ENCODE data around the gene MYCL.
"Not testable (repeated sequence)": the region's sequence is repeated elsewhere in the genome, so short reads cannot be mapped to it uniquely, and the experiment has no call there.

Gene MYCL

DNA sequence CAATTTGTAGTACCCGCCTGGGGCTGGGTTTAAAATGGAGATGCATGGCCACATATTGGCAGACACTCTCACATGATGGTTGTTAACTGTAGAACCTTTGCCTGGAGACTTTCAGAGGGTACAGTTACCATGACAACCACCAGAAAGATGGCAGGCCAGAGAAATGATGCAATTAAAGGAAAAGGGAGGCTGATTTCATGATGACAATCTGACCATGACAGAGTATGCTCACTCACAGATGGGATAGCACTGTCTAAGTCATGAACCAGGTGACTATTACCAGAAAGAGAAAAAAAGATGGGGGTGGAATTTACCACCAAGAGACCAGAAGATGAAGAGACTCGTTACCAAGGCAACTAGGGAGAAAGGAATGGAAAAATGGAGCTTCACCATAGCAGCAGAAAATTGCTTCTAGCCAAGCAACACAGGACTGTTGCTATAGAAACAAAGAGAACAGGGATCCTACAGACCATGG is 14.9 kb downstream of the MYCL start:
- no peak for FAIRE-seq

DNA sequence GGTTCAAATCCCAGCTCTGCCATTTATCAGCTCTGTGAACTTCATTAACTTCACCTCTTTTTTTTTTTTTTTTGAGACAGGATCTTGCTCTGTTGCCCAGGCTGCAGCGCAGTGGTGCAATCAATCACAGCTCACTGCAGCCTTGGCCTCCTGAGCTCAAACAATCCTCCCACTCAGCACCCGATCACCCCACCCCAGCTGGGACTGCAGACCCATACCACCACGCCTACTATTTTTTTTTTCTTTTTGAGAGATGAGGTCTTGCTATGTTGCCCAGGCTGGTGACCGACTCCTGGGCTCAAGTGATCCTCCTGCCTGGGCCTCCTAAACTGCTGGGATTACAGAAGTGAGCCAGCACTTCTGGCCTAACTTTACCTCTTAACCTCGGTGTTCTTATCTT is 16.2 kb downstream of the MYCL start:
- no peak for FAIRE-seq

DNA sequence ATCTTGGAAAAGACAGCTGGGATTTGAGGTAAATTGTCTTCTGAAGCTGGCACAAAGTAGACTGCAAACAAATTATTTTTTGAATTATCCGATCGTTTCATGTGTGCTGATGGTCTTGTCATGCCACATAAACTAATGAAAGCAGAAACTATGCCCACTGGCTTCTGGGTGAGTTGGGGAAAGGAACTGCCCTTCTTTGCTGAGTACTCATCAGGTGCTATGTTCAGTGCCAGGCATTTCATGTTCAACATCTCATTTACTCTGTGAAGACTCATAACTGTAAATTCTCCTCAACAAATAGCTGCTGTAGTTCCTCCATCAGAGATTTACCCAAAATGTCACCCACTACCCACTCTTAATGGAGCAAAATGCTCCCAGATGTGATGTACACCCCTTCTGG is 19.6 kb downstream of the MYCL start:
- no peak for FAIRE-seq

DNA sequence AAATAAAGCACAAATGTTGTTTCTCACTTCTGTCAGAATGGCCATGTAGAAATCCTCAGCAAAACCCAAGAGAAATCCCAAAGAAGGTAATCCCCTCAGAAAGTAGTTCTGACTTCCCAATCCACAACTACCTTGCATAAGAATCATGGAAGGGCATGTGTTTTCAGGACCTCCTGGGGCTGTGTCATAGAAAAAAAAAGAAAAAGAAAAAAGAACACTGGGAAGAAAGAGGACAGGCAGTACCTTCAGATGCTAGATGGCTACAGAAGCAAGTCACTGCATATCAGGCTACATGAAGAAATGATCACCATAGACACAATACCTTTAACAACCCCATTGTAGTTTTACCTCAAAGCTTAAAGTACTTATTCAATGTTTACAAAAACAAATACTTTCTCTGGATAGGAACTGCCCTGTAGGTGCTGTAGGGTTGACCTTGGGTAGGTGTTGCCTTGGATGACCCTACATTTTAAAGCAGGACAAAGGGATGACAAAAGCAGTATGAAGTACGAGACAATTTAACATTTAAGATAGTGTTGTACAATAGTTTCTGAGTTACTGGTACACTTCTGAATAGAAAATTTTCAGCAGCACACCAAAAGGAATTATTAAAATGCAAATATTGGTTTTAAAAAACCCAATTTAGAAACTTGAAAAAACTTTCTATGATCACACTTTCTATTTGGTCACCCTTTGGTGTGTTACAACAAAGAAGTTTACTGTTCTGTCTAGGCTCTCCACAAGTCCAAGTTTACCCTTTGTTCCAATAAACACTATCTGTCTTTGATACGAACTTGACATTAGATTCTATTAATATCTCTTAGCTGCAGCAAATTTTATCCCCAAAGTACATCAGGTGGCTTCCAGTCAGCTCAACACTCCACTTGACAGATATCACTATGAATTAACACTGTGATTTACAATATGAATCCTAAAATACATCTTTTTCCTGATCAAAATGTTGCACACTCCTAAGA is 23.4 kb downstream of the MYCL start:
- FAIRE-seq: no peak

DNA sequence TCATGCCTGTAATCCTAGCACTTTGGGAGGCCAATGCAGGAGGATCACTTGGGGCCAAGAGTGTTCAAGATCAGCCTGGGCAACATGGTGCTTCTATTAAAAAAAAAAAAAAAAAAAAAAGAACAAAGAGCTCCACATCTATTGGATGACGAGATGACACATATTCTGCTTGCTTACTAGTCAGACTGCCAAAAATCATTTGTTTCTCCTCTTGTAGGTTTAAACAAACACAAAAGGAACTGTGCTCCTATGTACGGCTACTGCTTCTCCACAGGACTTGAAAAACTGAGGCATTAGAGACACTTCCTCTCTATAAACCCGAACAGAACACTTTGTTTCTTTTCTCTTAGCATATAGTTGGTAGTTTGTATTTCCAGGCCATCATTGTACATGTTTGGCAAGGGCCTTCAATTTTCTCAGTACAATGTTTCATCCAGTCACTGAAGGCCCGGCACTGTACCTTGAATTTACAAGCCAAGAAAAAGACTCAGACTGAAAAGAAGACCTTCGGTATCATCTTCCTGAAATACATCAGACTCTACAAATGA is 24.4 kb downstream of the MYCL start:
- no peak for FAIRE-seq

DNA sequence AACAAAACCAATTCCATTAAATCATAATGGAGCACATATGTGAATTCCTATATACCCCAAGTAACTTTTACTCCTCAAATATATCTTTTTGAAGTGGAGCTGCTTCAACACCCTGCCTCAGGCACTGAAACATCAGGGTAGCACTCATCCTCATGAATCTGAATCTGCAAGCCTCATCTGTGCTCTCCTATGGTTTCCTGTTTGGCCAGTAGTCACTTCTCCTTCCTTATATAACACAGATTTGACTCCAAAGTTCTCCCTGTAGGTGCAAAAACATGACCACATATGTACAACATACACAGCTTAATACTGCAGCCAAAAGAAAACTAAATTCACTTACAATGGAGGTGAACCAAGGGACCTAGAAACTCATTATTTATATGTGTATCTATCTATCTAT is 25.6 kb downstream of the MYCL start:
- FAIRE-seq: no peak

DNA sequence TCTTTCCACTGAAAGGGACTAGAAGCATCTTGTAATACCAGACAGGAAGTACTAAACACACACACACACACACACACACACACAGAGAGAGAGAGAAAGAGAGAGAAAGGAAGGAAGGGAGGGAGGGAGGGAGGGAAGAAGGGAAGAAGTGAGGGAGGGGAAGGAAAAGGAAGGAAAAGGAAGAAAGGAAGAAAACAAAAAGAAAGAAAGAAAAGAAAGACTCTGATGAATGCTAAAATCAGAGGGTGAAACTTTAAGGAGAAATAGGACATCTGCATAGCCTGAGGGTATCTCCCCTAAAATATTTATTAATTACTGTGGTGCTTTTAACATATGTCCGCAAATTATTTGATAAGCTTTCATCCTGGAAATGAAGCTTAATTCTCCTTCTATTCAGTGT is 29.0 kb downstream of the MYCL start:
- FAIRE-seq: no peak

DNA sequence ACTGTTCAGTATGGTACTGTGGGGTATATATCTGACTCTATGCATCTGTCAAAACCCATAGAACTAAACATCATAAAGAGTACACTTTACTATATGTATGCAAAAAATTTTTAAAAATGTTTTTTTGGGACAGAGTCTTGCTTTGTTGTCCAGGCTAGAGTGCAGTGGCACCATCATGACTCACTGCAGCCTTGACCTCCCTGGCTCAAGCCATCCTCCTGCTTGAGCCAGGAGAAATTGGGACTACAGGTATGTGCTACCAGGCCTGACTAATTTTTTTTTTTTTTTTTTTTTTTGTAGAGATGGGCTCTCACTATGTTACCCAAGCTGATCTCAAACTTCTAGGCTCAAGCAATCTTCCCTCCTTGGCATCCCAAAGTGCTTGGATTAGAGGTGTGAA is 29.9 kb downstream of the MYCL start:
- FAIRE-seq: no peak

DNA sequence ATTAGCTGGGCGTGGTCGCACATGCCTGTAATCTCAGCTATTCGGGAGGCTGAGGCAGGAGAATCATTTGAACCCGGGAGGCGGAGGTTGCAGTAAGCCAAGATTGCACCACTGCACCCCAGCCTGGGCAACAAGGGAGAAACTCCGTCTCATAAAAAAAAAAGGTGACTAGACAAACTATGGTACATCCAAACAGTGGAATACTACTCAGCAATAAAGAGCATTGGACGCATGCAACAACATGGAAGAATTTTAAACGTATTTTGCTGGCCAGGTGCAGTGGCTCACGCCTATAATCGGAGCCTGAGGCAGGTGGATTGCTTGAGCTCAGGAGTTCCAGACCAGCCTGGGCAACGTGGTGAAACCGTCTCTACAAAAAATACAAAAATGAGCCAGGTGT is 30.7 kb downstream of the MYCL start:
- FAIRE-seq: not testable (repeated sequence)

DNA sequence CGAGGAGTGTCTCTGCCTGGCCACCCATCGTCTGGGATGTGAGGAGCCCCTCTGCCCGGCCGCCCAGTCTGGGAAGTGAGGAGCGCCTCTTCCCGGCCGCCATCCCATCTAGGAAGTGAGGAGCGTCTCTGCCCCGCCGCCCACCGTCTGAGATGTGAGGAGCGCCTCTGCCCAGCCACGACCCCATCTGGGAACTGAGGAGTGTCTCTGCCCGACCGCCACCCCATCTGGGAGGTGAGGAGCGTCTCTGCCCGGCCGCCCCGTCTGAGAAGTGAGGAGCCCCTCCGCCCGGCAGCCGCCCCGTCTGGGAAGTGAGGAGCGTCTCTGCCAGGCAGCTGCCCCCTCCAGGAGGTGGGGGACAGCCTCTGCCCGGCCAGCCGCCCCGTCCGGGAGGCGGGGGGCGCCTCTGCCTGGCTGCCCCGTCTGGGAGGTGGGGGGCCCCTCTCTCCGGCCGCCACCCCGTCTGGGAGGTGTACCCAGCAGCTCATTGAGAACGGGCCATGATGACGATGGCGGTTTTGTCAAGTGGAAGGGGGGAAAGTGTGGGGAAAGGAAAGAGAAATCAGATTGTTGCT is 32.1 kb downstream of the MYCL start:
- not testable (repeated sequence) for FAIRE-seq

DNA sequence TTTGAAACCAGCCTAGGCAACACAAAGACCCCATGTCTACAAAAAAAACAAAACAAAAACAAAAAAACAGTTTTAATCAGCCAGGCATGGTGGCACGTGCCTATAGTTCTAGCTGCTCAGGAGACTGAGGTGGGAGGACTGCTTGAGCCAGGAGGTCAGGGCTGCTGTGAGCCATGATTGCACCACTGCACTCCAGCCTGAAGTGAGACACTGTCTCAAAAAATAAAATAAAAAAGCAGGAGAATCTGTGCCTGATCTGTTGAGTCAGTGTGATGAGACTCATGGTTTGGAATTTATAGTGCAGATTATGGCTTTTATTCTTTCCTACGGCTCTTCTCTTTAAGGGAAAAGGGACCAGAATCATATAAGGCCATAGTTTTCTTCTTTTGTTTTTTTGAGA is 35.0 kb downstream of the MYCL start:
- no peak for FAIRE-seq

DNA sequence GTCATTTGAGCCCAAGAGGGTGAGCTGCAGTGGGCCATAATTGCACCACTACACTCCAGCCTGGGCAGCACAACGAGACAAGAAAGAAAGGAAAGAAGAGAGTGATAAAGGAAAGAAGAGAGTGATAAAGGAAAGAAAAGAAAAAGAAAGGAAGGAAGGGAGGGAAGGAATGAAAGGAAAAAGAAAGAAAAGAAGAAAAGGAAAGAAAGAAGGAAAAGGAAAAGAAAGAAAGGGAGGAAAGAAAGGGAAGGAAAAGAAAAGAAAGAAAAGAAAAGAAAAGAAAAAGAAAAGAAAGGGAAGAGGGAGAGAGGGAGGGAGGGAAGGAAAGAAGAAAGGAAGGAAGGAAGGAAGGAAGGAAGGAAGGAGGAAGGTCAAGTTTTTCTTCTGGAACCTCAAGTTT is 36.0 kb downstream of the MYCL start:
- FAIRE-seq: no peak

DNA sequence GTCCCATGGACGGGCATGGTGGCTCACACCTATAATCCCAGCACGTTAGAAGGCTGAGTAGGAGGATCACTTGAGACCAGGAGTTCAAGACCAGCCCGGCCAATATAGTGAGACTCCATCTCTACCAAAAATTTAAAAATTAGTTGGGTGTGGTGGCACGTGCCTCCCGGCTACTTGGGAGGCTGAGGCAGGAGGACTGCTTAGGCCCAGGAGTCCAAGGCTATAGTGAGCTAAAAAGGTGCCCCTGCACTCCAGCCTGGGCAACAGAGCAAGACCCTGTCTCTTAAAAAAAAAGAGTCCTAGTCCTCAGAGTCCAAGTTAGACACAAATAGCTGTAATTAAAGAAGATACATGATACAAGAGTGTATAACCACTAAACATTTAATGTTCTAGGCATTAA is 38.5 kb downstream of the MYCL start:
- no peak for FAIRE-seq

DNA sequence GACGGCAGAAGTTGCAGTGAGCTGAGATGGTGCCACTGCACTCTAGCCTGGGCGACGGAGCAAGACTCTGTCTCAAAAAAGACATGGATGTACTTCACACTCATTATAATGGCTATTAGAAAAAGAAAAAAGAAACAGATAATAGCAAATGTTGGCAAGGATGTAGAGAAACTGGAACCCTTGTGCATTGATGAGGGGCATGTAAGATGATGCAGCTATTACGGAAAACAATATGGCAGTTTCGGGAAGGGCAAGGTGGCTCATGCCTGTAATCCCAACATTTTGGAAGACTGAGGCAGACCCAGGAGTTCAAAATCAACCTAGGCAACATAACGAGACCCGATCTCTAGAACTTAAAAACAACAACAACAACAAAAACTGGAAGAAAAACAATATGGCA is 40.7 kb downstream of the MYCL start:
- no peak for FAIRE-seq

DNA sequence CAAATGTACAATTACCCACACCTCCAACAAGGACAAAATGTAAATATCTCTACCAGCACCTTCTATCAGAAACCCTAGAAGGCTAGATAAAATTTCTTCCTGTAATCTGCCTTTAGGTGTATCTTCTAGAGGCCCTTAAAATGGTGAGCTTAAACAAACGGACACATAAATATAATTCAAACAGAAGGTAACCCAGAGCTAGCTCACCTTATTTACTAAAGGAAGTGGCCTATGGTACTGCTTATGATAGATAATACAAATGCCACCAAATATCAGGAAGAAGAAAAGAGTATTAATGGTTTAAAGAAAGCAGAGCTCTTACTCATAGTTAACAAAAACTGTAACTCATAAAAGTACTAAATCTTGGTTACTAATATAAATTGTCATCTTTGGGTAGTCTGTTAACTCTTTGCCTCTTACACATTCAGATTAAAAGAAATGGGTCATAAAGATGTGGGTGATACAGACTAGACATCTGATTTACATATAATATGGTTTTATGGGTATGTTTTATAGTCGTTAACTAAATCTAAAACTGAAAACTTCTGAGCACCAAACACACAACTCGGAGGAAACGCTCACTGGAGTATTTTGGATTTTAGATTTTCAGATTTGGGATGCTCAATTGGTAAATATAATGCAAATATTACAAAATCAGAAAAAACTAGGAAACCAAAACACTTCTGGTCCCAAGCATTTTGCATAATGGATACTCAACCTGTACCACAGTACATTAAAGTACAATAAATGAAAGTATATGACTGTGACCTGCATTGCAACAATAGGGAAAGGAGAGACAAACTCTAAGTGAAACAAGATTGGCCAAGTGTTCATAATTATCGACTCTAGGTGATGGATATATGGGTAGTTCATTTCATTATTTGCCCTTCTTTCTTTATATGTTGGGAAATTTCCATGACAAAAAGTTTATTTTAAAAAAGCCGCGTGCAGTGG is 41.6 kb downstream of the MYCL start:
- FAIRE-seq: no peak

DNA sequence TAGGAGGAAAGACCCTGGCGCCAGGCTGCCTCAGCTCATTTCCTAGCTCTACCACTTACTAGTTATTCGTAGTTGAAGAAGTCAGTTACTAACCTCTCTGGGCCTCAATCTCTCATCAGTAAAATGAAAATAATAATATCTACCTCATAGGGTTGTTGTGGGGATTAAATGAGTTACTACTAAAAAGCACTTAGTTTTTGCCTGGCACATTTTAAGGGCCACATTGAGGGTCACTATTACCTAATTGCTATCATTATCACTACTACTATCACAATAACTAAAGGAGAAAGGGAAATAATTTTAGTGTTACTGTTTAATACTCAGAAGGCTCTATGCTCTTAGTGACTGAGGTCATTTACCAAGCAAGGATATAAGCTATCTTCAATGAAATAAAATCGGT is 43.4 kb downstream of the MYCL start:
- FAIRE-seq: no peak

DNA sequence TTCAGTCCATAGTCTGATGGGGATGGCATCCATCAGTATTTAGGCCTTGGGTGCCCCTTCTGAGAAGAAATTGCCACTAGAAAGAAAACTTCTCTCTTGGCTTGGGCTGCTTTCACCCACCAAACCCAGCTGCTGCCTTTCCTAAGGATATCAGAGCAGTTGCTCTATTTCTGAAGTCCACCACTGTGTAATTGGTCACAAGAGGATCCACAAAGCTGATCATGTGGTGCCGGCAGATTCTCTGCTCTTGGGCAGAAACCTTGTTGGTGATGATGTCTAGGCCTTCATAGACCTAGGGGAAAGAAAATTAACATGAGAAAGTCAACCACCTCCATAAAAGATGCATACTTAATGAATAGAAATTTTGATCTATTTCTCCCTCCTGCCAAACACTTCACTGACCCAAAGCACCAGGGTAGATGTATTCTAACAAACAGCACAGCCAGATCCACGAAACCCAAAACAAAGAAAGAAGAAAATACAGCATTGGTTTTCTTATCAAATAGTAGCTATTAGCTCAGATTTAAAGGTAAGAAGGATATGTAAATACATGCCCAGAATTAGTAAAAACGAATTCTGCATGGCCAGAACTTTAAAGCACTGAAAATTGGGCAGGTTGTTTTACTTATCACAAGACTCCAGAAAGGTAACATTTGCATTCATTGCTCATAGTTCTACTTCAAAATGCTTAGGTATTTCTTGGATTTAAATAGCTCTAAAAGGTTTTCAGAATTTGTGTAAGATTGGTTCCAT is 44.4 kb downstream of the MYCL start:
- FAIRE-seq: no peak

DNA sequence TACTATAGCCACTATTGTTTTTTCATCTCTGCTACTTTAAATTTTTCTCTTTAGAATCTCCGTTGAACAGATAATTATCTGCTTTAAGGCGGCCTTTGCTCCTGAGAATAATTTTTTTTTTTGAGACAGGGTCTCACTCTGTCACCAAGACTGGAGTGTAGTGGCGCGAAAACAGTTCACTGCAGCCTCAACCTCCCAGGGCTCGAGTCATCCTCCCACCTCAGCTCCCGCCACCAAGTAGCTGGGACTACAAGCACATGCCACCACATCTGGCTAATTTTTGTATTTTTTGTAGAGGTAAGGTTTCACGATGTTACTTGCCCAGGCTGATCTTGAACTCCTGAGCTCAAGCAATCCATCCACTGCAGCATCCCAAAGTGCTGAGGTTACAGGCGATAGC is 47.0 kb downstream of the MYCL start:
- no peak for FAIRE-seq

DNA sequence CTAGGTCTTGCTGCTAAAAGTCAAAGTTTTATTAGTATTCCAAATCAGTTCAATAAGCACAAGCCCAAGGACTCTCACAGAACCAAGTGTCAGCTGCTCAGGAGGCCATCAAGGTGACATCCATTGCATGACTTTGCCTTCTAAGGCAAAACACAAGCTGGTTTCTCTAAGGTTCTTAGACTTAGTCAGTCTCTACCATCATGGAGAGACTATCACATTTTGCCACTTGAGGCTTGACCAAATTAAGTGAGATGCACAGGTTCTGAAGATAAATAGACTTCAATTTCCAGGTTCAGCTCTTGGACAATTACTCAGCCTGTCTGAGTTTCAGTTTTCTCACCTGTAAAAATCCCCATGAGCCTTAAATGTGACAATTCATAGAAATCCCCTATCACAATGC is 47.4 kb downstream of the MYCL start:
- FAIRE-seq: no peak

DNA sequence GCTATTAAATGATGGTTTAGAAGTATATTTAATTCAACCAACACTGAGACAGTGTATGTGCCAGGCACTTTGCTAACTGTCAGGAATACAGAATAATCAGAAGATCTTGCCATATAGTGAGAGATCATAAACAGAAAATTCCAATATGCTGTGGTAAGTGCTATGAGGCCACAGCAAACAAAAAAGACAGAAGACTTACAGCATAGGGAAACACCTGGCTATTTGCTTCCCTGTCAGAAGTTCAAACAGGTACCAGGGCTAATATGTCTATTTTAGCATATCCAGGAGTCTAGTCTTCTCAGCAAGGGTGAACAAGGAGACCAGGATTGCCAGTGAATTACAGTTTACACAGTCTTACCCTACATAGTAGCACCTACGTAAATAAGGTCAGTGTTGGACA is 48.8 kb downstream of the MYCL start:
- no peak for FAIRE-seq

DNA sequence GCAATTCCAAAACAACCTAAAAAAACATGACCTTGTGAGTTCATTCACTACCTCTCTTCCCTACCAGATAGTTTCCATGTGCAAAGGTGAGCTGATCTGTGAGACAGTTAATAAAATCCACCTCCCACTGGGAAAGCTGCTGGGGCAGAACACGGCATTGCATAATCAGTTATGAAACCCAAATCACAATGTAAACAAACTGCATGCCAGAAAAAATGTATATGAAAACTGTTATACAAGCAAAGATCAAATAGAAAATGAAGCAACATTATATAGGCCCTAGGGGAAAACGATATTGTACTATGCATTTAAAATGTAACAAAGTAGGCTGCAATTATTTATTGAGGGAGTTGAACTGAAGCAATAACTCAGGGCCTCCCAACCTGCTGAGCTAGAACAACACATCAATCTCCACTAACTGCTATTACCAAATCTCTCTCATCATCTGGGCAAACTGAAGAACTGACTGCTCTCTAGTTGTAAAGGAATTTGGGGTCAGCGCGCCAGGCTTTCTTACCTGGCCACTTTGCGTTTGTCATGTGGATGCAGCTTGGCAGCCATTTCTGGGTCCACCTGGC is 49.4 kb downstream of the MYCL start:
- no peak for FAIRE-seq
